GM12878 (cell line): ENCODE results near the gene MLST8. TPM values are rescaled to one million over a fixed set of nuclear protein-coding genes. Genes with fewer than 3 reads are reported as not detected.

Experiments used
- ATAC-seq: fragments of 200-7000 bp; cut with Tn5 transposase; 3 replicates; pipeline ENCODE4 v1.9.1; 2020; ENCODE audit warnings: mild to moderate bottlenecking, moderate library complexity
- BruUV-seq: library from RNA; stranded (reverse); fragments of 400-500 nt; replicated peaks from 2 replicates; lab custom pipeline; 2021; lab: Mats Ljungman, UMichigan
- CTCF ChIA-PET: fragments of 300-600 bp; sonication (Branson Sonifier 250); formaldehyde crosslinking; extraction: SDS; loops from one replicate; lab custom pipeline; 2021; ENCODE audit warnings: inconsistent platforms; lab: Yijun Ruan, JAX
- POLR2A ChIA-PET: fragments of 350-600 bp; formaldehyde crosslinking; extraction: SDS; loops from one replicate; lab custom pipeline; 2021; ENCODE audit warnings: inconsistent platforms; lab: Charles Lee
- RAD21 ChIA-PET: fragments of 300-600 bp; sonication (Branson Sonifier 250); formaldehyde crosslinking; loops from one replicate; lab custom pipeline; 2023; ENCODE audit warnings: antibody characterized with exemption; ENCODE audit not compliant: unreplicated experiment; lab: Charles Lee
- SMC1A ChIA-PET: fragments of 300-600 bp; sonication (Branson Sonifier 250); formaldehyde crosslinking; loops from one replicate; lab custom pipeline; 2023; ENCODE audit not compliant: unreplicated experiment, uncharacterized antibody; lab: Charles Lee
- DNase-seq: peaks from one replicate; pipeline ENCODE4 v3.0.0-alpha.2; 2011; ENCODE audit warnings: low read depth, low spot score
- FAIRE-seq: peaks from 3 replicates; lab custom pipeline; 2011; peaks lifted over from hg19 to GRCh38; lab: Jason Lieb, UNC
- H2AFZ ChIP-seq: 2 replicates; pipeline ENCODE4 v1.6.0; 2011; ENCODE audit warnings: low read depth, low read length, control low read depth; ENCODE audit not compliant: control insufficient read depth
- H3K27ac ChIP-seq: 2 replicates; pipeline ENCODE4 v1.5.1; 2011; ENCODE audit warnings: control low read depth; ENCODE audit not compliant: control insufficient read depth, insufficient read depth
- H3K27me3 ChIP-seq, 2 experiments: replicated peaks in 1 of 2; 2 replicates each; pipeline versions ENCODE4 v1.6.0 to v1.6.1; 2011; ENCODE audit warnings: low read length in 1 of 2; ENCODE audit not compliant: control insufficient read depth in 2 of 2, insufficient read depth in 2 of 2
- H3K36me3 ChIP-seq, 2 experiments: 2 replicates each; pipeline ENCODE4 v1.5.1; 2011; ENCODE audit warnings: low read length in 1 of 2; ENCODE audit not compliant: control insufficient read depth in 2 of 2, insufficient read depth in 2 of 2
- H3K4me1 ChIP-seq: 2 replicates; pipeline ENCODE4 v1.6.1; 2011; ENCODE audit warnings: mild to moderate bottlenecking, low read length, moderate library complexity, mixed read lengths; ENCODE audit not compliant: control insufficient read depth, insufficient read depth
- H3K4me2 ChIP-seq: 2 replicates; pipeline ENCODE4 v1.6.0; 2011; ENCODE audit warnings: control low read depth; ENCODE audit not compliant: control insufficient read depth, insufficient read depth
- H3K4me3 ChIP-seq: fragments of 200-600 bp; sonication (generic); 2 replicates; pipeline ENCODE4 v1.5.1; 2016
- H3K79me2 ChIP-seq: 2 replicates; pipeline ENCODE4 v1.6.0; 2011; ENCODE audit warnings: low read length; ENCODE audit not compliant: control insufficient read depth, insufficient read depth
- H3K9ac ChIP-seq: 2 replicates; pipeline ENCODE4 v1.8.0; 2011; ENCODE audit warnings: low read length, control low read depth, mixed read lengths; ENCODE audit not compliant: control insufficient read depth, insufficient read depth
- H3K9me3 ChIP-seq: replicated peaks from 3 replicates; pipeline ENCODE4 v1.5.1; 2011; ENCODE audit warnings: mild to moderate bottlenecking, low read length; ENCODE audit not compliant: control insufficient read depth, insufficient read depth
- H4K20me1 ChIP-seq: 2 replicates; pipeline ENCODE4 v1.6.0; 2011; ENCODE audit not compliant: control insufficient read depth, insufficient read depth
- CREM ChIP-seq: IDR thresholded peaks from 2 replicates; pipeline ENCODE4 v1.6.1; 2014; ENCODE audit warnings: antibody characterized with exemption, low read depth
- FOXM1 ChIP-seq: IDR thresholded peaks from 2 replicates; pipeline ENCODE4 v1.6.1; 2012; ENCODE audit warnings: low read depth, mild to moderate bottlenecking, inconsistent platforms, low read length, moderate library complexity
- GABPA ChIP-seq: IDR thresholded peaks from 2 replicates; pipeline ENCODE4 v1.6.1; 2014; ENCODE audit warnings: antibody characterized with exemption, low read depth, mild to moderate bottlenecking, inconsistent platforms
- IKZF1 ChIP-seq: fragments of 450-650 bp; conservative IDR thresholded peaks from 2 replicates; pipeline ENCODE4 v1.6.1; 2017; ENCODE audit warnings: antibody characterized with exemption, mild to moderate bottlenecking
- NFIC ChIP-seq: IDR thresholded peaks from 2 replicates; pipeline ENCODE4 v1.6.1; 2012; ENCODE audit warnings: low read depth, mild to moderate bottlenecking, inconsistent platforms, low read length, moderate library complexity
- POU2F2 ChIP-seq: IDR thresholded peaks from 3 replicates; pipeline ENCODE4 v1.6.1; 2011; ENCODE audit warnings: low read depth, mild to moderate bottlenecking, low read length, borderline replicate concordance
- WGBS: methylation state at CpG from one replicate; pipeline ENCODE4 v1.1.6; 2016; ENCODE audit warnings: low lambda C conversion rate; ENCODE audit not compliant: insufficient replicate concordance, insufficient coverage; ENCODE audit errors: missing lambda C conversion rate; 5-methylcytosine and 5-hydroxymethylcytosine counted together
- in situ Hi-C: fragments of 300-500 bp; cut with MboI; formaldehyde crosslinking; loops from 9 replicates; pipeline ENCODE4 v1.14.3; 2018; ENCODE audit warnings: mixed read lengths
- intact Hi-C: fragments of 100-400 bp; cut with micrococcal nuclease; formaldehyde crosslinking; loops from one replicate; pipeline ENCODE4 v1.14.2; 2022; ENCODE audit not compliant: unreplicated experiment
- polyA plus RNA-seq, 11 experiments: library from polyadenylated mRNA; depleted of rRNA in 4 of 11; unstranded in 6 of 11; stranded (reverse) in 5 of 11; fragments of >200 nt; fragmentation: Nextera tagmentation in 4 of 11; fragmentation: Illumina TruSeq in 1 of 11; extraction: Ambion mirVana in 4 of 11; extraction: Trizol in 1 of 11; gene quantifications; 1 replicate in 1 of 11; 2 replicates in 10 of 11; pipeline versions ENCODE4 v1.2.1 to v1.2.3, GENCODE V29; 2011 to 2016; ENCODE audit warnings: inconsistent platforms in 2 of 11, missing spikeins in 2 of 11, low read depth in 1 of 11
- total RNA-seq, 4 experiments: library from RNA; depleted of rRNA in 3 of 4; stranded (reverse); fragments of >200 nt in 3 of 4; fragmentation: Illumina TruSeq in 1 of 4; extraction: Trizol in 1 of 4; gene quantifications; 2 replicates each; pipeline versions ENCODE4 v1.2.1 to v1.2.3, GENCODE V29; 2013 to 2021
- TF ChIP-seq, protein P1 (sequence below), 3 experiments: IDR thresholded peaks in 2 of 3; conservative IDR thresholded peaks in 1 of 3; 2 replicates each; pipeline ENCODE4 v1.5.1; 2011; ENCODE audit warnings: low read depth in 3 of 3, low read length in 3 of 3, mild to moderate bottlenecking in 3 of 3, control low read depth in 2 of 3, moderate library complexity in 2 of 3, inconsistent platforms in 1 of 3, mixed read lengths in 1 of 3; ENCODE audit not compliant: control insufficient read depth in 2 of 3, insufficient read depth in 1 of 3; ENCODE audit errors: extremely low read depth in 1 of 3

MLST8 gene
- total and polyA plus RNA-seq, 10 of the 15 experiments (the other 5 are each of a cell fraction or from before 2014, with no cell fraction given): 1.0 to 114 (median 64.2) TPM

DNA sequence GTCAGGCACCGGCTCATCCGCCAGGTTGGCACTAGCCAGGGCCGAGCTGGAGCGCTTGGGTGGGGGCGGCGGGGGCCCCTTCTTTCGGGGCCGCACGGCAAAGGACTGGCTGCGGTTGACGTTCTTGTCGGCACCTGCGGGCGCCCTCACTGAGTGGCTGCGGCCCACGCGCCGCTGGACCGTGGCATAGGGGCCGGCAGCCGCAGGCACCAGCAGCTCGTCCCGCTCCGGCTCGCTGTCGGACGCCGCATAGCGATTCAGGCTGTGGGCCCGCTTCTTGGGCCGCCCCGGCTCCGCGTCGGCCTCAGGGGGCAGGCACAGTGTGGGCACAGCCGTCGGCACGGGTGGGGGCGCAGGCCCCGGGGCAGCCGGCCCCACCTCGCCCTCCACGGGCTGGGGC is 24.8 kb upstream of the MLST8 start:
- Histone ChIP-seq H3K79me2 (no peaks in the 10 kb centered on the region), H3K27me3 (no peaks in the 10 kb centered on the region; a peak in 1 of 4 replicates), H3K27ac (no peak overlapping the region), H3K4me3 (no peak overlapping the region), H3K36me3 (peaks cover 3 to 4% of the 10 kb centered on the region in 2 experiments; a peak in 3 of 4 replicates), H3K9me3 (no peaks in the 10 kb centered on the region), H3K9ac (no peak overlapping the region), H3K4me2 (no peak overlapping the region), H3K4me1 (no peaks in the 10 kb centered on the region)
- no TSS peak for BruUV-seq
- ATAC-seq (no peak), DNase-seq (no peak)
- SMC1A ChIA-PET: no interaction called here
- RAD21 ChIA-PET: no interaction called here
- in situ Hi-C loops: no loop called here
- 98% methylated on average over 37 of the region's 43 CpGs for WGBS
- POLR2A ChIA-PET: no interaction called here
- TF ChIP-seq POU2F2 (no peak), IKZF1 (no peak), GABPA (no peak), FOXM1 (no peak), NFIC (no peak), CREM (no peak)
- TF ChIP-seq, protein P1, sequence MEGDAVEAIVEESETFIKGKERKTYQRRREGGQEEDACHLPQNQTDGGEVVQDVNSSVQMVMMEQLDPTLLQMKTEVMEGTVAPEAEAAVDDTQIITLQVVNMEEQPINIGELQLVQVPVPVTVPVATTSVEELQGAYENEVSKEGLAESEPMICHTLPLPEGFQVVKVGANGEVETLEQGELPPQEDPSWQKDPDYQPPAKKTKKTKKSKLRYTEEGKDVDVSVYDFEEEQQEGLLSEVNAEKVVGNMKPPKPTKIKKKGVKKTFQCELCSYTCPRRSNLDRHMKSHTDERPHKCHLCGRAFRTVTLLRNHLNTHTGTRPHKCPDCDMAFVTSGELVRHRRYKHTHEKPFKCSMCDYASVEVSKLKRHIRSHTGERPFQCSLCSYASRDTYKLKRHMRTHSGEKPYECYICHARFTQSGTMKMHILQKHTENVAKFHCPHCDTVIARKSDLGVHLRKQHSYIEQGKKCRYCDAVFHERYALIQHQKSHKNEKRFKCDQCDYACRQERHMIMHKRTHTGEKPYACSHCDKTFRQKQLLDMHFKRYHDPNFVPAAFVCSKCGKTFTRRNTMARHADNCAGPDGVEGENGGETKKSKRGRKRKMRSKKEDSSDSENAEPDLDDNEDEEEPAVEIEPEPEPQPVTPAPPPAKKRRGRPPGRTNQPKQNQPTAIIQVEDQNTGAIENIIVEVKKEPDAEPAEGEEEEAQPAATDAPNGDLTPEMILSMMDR (IDR thresholded peaks at IDR 0.05 in 2 of 3, conservative IDR thresholded peaks at IDR 0.05 in 1 of 3; ENCODE audit: control insufficient read depth in 2 of 3, extremely low read depth in 1 of 3, insufficient read depth in 1 of 3, low read depth in 3 of 3, low read length in 3 of 3): no peak
- TF ChIP-seq, all 136 proteins: peak for 0
- Histone ChIP-seq H4K20me1 (no peaks in the 10 kb centered on the region), H2AFZ (no peak overlapping the region)
- intact Hi-C loops: no loop called here
- FAIRE-seq: no peak
- CTCF ChIA-PET: no interaction called here
